ENCODE results near the gene POMT1.
"Not testable (repeated sequence)": the region's sequence is repeated elsewhere in the genome, so short reads cannot be mapped to it uniquely, and the experiment has no call there.

POMT1 gene

DNA sequence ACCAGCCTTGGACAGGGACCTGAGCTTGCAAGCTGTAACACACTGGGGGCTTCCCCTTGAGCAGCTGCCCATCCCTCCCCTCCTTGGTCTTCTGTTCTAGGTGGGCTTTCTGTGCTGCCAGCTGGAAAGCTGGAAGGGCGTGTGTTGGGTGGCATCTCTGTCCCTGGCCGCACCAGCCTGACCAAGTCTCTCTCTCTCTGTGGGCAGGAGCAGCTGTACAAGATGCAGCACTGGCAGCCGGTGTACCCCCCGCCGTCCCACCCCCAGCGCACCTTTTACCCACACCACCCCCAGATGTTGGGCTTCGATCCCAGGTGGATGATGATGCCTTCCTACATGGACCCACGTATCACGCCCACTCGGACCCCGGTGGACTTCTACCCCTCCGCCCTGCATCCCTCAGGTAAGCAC, 32.1 kb upstream of the POMT1 start:
- in situ Hi-C loops (cut with HindIII; ENCODE audit: low sequenced_read_pairs), result no loop called here

DNA sequence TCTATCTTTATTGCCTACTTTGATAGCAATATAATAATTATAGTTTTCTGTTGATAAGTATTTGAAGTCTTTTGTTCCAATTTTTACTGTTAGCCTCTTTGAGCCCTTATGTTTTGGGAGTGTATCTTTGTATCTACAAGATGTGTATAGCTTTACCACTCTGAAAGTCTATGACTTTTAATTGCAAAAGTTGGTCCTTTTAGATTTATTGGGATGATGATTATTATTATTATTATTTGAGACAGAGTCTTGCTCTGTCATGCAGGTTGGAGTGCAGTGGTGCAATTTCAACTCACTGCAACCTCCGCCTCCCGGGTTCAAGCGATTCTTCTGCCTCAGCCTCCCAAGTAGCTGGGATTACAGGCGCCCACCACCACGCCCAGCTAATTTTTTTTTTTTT, 30.6 kb upstream of the POMT1 start:
- DNase-seq (ENCODE audit: low read depth); in situ Hi-C loops (cut with HindIII; ENCODE audit: low sequenced_read_pairs); H3K4me3 ChIP-seq (ENCODE audit: low read depth, low read length): not testable (repeated sequence)

More for the DNA sequence above, 32.1 kb upstream of the POMT1 start:
- H3K4me3 ChIP-seq (ENCODE audit: low read depth, low read length), result no peak overlapping the region
- no peak for DNase-seq (ENCODE audit: low read depth)
- TF ChIP-seq, protein P1, sequence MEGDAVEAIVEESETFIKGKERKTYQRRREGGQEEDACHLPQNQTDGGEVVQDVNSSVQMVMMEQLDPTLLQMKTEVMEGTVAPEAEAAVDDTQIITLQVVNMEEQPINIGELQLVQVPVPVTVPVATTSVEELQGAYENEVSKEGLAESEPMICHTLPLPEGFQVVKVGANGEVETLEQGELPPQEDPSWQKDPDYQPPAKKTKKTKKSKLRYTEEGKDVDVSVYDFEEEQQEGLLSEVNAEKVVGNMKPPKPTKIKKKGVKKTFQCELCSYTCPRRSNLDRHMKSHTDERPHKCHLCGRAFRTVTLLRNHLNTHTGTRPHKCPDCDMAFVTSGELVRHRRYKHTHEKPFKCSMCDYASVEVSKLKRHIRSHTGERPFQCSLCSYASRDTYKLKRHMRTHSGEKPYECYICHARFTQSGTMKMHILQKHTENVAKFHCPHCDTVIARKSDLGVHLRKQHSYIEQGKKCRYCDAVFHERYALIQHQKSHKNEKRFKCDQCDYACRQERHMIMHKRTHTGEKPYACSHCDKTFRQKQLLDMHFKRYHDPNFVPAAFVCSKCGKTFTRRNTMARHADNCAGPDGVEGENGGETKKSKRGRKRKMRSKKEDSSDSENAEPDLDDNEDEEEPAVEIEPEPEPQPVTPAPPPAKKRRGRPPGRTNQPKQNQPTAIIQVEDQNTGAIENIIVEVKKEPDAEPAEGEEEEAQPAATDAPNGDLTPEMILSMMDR (IDR thresholded peaks at IDR 0.05; ENCODE audit: low read depth, low read length, missing control alignments), result no peak

DNA sequence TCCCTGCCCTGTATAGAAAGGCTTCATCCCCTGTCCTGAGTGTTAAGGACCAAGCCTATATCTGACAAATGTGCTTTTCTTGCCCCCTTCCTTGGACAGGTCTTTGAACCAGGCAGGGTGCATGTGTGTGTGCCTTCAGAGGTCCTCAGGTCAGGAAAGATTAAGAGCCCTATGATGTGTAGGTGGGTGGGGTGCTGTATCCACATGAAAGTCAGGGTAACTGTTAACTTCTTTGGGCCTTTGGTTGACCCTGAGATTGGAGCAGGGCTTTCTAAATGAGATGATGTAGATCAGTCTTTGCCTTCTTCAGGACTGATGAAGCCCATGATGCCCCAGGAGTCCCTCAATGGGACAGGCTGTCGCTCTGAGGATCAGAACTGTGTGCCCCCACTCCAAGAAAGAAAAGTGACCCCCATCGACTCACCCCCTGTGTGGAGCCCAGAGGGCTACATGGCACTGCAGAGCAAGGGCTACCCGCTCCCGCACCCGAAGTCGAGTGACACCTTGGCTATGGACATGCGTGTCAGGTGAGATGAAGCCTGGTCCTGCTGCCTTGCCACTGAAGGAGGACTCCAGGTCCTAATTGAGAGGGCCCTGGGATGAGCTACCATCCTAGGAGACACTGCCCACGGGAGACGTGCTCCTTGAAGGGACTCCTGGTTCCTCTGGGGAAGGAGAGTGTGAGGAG, 29.4 kb upstream of the POMT1 start:
- H3K4me3 ChIP-seq (ENCODE audit: low read depth, low read length), result no peak overlapping the region
- TF ChIP-seq, protein P1 (IDR thresholded peaks at IDR 0.05; ENCODE audit: low read depth, low read length, missing control alignments), result no peak
- no peak for DNase-seq (ENCODE audit: low read depth)
- in situ Hi-C loops (cut with HindIII; ENCODE audit: low sequenced_read_pairs), result no loop called here

DNA sequence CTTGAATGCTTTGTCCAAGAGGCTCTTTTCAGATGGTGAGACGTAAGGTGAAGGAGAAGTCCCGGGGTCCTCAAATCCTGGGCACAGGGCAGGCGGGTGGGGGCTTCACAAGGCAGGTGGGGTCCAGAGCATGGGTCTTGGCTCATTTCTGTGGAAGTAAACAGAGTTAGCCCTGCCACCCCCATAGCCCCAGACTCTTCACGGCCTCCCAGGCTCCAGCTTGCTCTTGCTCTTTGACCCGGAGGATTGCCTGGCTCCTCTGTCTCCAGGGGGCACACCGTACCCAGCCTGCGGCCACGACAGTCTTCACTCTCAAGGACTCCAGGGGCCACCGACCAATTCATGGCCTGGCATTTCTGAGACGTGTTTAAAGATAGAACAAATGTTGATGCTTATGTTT, 28.8 kb upstream of the POMT1 start:
- in situ Hi-C loops (cut with HindIII; ENCODE audit: low sequenced_read_pairs), result no loop called here
- TF ChIP-seq, protein P1 (IDR thresholded peaks at IDR 0.05; ENCODE audit: low read depth, low read length, missing control alignments), result no peak

DNA sequence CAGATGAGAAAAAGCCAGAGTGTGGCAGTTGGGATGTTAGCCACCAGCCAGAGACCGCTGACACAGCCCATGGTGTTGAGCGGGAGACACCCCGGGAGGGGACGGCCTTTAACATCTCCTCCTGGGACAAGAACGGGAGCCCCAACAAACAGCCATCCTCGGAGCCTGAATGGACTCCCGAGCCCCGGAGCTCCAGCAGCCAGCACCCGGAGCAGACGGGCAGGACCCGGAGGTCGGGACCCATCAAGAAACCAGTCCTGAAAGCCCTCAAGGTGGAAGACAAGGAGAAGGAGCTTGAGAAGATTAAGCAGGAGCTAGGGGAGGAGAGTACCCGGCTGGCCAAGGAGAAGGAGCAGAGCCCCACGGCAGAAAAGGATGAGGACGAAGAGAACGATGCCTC, 28.0 kb upstream of the POMT1 start:
- H3K4me3 ChIP-seq (ENCODE audit: low read depth, low read length), result no peak overlapping the region
- TF ChIP-seq, protein P1 (IDR thresholded peaks at IDR 0.05; ENCODE audit: low read depth, low read length, missing control alignments), result no peak
- DNase-seq (ENCODE audit: low read depth), result no peak
- in situ Hi-C loops (cut with HindIII; ENCODE audit: low sequenced_read_pairs), result no loop called here

More for the DNA sequence above, 28.8 kb upstream of the POMT1 start:
- DNase-seq (ENCODE audit: low read depth), result no peak
- H3K4me3 ChIP-seq (ENCODE audit: low read depth, low read length), result no peak overlapping the region

DNA sequence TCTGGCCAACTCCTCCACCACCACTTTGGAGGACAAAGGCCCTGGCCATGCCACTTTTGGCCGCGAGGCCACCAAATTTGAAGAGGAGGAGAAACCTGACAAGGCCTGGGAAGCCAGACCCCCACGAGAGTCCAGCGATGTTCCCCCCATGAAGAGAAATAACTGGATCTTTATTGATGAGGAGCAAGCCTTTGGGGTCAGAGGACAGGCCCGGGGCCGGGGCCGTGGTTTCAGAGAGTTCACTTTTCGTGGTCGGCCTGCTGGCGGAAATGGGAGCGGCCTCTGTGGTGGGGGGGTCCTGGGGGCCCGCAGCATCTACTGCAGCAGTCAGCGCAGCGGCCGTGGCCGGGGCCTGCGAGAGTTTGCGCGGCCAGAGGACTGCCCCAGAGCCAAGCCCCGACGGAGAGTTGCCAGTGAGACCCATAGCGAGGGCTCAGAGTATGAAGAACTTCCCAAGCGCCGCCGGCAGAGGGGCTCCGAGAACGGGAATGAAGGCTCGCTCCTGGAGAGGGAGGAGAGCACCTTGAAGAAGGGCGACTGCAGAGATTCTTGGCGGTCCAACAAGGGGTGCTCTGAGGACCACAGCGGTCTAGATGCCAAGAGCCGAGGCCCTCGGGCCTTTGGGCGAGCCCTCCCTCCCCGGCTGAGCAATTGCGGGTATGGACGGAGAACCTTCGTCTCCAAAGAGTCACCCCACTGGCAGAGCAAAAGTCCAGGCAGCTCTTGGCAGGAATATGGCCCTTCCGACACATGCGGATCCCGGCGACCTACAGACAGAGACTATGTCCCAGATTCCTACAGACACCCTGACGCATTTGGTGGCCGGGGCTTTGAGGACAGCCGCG, 27.4 kb upstream of the POMT1 start:
- TF ChIP-seq, protein P1 (IDR thresholded peaks at IDR 0.05; ENCODE audit: low read depth, low read length, missing control alignments), result no peak
- in situ Hi-C loops (cut with HindIII; ENCODE audit: low sequenced_read_pairs), result no loop called here
- no peak overlapping the region for H3K4me3 ChIP-seq (ENCODE audit: low read depth, low read length)
- DNase-seq (ENCODE audit: low read depth), result no peak
